SK-N-SH (cell line): ENCODE measurements around the gene KRTAP5-8.

ENCODE experiments used
- CTCF ChIP-seq: fragments of 200-600 bp; sonication (generic); IDR thresholded peaks from 2 replicates; pipeline ENCODE4 v1.6.1; 2017; ENCODE audit warnings: antibody characterized with exemption, mild to moderate bottlenecking, moderate library complexity
- FOSL2 ChIP-seq: IDR thresholded peaks from 2 replicates; pipeline ENCODE4 v1.4.0; 2012; ENCODE audit warnings: low read depth, mild to moderate bottlenecking, moderate library complexity, borderline replicate concordance
- POLR2AphosphoS5 ChIP-seq: IDR thresholded peaks from 2 replicates; pipeline ENCODE4 v1.6.1; 2012; ENCODE audit warnings: low read depth, low read length

GRCh38 chr11:71545405-71545966, 7.7 kb downstream of the KRTAP5-8 start:
- TF ChIP-seq POLR2AphosphoS5 (no peak), CTCF (no peak), FOSL2 (no peak)
